Rectal smooth muscle tissue (tissue), 1 donor: ENCODE data around the gene NOD2.

Experiments used
- H3K27ac ChIP-seq: one replicate; pipeline ENCODE4 v1.7.0; 2013; ENCODE audit warnings: low read depth, low read length, inconsistent platforms
- H3K27me3 ChIP-seq: one replicate; pipeline ENCODE4 v1.7.0; 2013; ENCODE audit warnings: low read length; ENCODE audit not compliant: control insufficient read depth, insufficient read depth
- H3K36me3 ChIP-seq: one replicate; pipeline ENCODE4 v1.7.0; 2013; ENCODE audit warnings: low read length; ENCODE audit not compliant: control insufficient read depth, insufficient read depth
- H3K4me1 ChIP-seq: one replicate; pipeline ENCODE4 v1.7.0; 2013; ENCODE audit warnings: low read length; ENCODE audit not compliant: control insufficient read depth, insufficient read depth
- H3K4me3 ChIP-seq: one replicate; pipeline ENCODE4 v1.7.0; 2013; ENCODE audit warnings: low read length
- H3K9ac ChIP-seq: one replicate; pipeline ENCODE4 v1.7.0; 2013; ENCODE audit warnings: low read length

NOD2 gene

GRCh38 chr16:50735629-50736122 is 42.3 kb downstream of the NOD2 start:
- Histone ChIP-seq H3K4me3 (no peak overlapping the region), H3K27me3 (no peaks in the 10 kb centered on the region), H3K4me1 (no peaks in the 10 kb centered on the region), H3K27ac (no peak overlapping the region), H3K36me3 (no peaks in the 10 kb centered on the region), H3K9ac (no peak overlapping the region)

DNA sequence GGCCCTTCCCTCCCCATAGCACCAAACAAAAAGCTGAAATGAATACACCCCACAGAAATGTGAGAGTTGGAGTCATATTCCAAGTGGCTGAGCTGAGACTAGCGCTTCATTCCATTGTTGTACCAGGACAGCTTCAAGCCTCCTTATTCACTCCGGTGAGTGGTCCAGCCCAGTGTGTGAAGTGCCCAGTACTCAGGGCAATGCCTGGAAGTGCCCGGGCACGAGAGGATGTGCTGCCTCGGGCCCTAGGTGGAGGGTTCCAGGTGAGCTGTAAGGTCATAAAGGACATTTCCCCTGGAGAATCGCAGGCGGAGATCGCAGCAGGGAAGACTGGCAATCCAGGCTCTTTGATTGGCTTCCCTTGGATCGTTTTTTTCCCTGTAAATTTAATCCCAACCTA is 43.0 kb downstream of the NOD2 start:
- Histone ChIP-seq H3K27ac (no peak overlapping the region), H3K4me1 (peaks cover 3% of the 10 kb centered on the region), H3K27me3 (no peaks in the 10 kb centered on the region), H3K36me3 (no peaks in the 10 kb centered on the region), H3K4me3 (no peak overlapping the region), H3K9ac (no peak overlapping the region)

DNA sequence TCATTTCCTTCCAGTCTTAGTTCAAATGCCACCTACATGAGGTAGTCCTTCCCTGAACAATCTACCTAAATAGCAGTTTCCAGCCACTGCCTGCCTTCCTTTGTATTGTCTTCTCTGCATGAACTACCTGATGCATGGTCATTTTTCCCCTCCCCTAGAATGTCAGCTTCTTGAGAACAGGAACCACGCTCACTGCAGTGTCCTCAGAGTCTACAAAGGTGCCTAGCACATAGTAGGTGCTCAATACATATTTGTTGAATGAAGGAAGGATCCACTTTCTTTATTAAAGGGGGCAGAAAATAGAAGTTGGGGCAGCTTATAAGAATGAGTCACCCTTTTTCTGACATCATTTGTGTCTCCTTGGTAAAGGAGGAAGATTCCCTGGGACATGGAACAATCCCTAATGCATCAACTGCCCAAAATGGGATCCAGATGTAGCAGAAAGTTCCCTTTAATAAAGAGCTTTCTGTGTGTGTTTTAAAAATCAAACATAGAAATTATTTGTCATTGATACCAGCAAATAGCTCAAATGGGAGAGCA is 44.1 kb downstream of the NOD2 start:
- H3K4me3 ChIP-seq = no peak overlapping the region
- H3K27ac ChIP-seq = no peak overlapping the region
- no peak overlapping the region for H3K9ac ChIP-seq
- no peaks in the 10 kb centered on the region for H3K27me3 ChIP-seq
- no peaks in the 10 kb centered on the region for H3K36me3 ChIP-seq
- peaks cover 3% of the 10 kb centered on the region for H3K4me1 ChIP-seq

DNA sequence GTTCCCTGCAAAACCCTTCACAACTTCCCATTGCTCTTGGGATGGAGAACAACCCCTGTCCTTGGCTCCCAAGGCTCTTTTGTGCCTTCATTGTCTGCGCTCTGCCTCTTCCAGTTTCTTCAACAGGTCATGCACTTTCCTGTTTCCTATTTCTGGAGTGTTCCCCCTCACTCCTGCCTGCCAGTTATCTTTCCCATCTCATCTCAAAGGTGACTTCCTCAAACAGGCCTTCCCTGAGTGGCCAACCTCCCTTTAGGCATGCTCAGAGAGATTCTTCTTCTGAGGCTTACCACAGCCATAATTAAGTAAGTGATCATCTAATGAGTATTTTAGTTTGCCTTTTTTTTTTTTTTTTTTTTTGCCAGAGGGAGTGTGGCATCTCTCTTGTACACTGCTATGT is 45.6 kb downstream of the NOD2 start:
- Histone ChIP-seq H3K4me1 (peaks cover 9% of the 10 kb centered on the region), H3K27ac (no peak overlapping the region), H3K9ac (no peak overlapping the region), H3K27me3 (no peaks in the 10 kb centered on the region), H3K36me3 (no peaks in the 10 kb centered on the region), H3K4me3 (no peak overlapping the region)

GRCh38 chr16:50740736-50741135 is 47.3 kb downstream of the NOD2 start:
- Histone ChIP-seq H3K9ac (no peak overlapping the region), H3K27ac (no peak overlapping the region), H3K27me3 (no peaks in the 10 kb centered on the region), H3K4me3 (no peak overlapping the region), H3K36me3 (no peaks in the 10 kb centered on the region), H3K4me1 (peaks cover 9% of the 10 kb centered on the region)

DNA sequence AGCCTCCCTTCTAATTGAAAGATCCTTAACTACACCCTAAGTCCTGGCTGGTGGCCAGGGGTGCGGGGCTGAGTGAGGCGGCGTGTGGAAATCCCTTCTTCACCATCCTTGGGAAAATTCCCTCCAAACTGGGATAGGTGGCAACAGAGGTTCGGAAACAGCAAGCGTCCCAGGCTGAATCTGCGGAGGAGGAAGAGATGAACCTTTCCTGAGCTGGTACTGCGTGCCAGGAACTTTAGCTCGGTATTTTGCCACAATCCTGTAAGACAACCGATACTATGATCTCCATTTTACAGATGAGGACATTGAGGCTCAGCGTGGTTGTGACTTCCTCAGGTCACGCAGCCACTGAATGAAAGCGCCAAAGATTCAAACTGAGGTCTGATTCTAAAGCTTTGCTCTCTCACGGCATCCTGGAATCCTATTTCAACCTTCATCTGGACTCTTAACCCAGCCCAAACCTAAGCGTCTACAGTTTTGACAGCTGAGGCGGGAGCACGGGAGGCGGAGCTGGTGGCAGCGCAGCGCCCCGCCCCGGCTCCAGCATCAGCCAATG is 47.9 kb downstream of the NOD2 start:
- H3K4me1 ChIP-seq = peaks cover 9% of the 10 kb centered on the region
- H3K9ac ChIP-seq = no peak overlapping the region
- no peaks in the 10 kb centered on the region for H3K27me3 ChIP-seq
- H3K27ac ChIP-seq = no peak overlapping the region
- H3K36me3 ChIP-seq = no peaks in the 10 kb centered on the region
- peak overlapping the region; percentile 55 for H3K4me3 ChIP-seq

GRCh38 chr16:50741781-50742575 is 48.6 kb downstream of the NOD2 start, which contains the start of gene CYLD:
Gene CYLD, plus strand, starts transcription at chr16:50742086. Its CDS starts 7,613 bp downstream, at chr16:50749699.
- H3K9ac ChIP-seq = peak within 1 kb of the TSS; percentile 70
- no peaks in the 10 kb centered on the region for H3K27me3 ChIP-seq
- peak within 1 kb of the TSS; percentile 77 for H3K4me3 ChIP-seq
- no peaks in the 10 kb centered on the region for H3K36me3 ChIP-seq
- peak within 1 kb of the TSS; percentile 84 for H3K27ac ChIP-seq
- H3K4me1 ChIP-seq = peaks cover 9% of the 10 kb centered on the region

DNA sequence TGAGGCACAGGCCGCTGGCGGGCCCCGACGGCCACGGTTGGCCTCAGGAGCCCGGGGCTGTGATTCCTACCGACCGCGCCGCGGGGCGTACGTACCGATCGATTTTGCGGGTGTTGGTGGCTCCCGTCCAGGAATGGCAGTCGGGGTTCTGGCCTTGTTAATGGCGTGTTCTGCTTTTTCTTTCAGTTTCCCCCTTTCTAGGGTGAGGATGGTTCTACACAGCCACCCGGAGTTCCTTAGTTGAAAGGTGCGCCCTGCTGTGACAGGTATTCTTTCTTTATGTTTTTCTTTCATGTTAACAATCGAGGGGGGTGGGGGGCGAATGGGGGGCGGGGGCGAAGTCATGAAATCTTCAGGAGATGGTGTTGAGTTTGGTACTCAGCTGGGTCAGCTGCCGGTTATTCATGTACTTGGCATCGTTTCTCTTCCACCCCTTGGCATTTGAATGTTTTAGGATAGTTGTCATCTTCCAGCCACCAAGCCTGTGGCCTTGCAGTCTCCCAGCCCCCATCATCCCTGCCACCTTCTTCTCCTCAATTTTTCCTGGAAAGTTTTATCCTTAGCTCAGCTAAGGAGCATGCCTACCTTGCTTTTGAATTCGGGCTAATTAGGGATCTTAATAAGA is 49.3 kb downstream of the NOD2 start:
- H3K36me3 ChIP-seq = no peaks in the 10 kb centered on the region
- H3K9ac ChIP-seq = peak overlapping the region; percentile 70
- peak overlapping the region; percentile 77 for H3K4me3 ChIP-seq
- H3K27me3 ChIP-seq = no peaks in the 10 kb centered on the region
- peaks cover 12% of the 10 kb centered on the region for H3K4me1 ChIP-seq
- peak overlapping the region; percentile 84 for H3K27ac ChIP-seq

GRCh38 chr16:50743581-50744225 is 50.3 kb downstream of the NOD2 start:
- peaks cover 14% of the 10 kb centered on the region for H3K4me1 ChIP-seq
- no peaks in the 10 kb centered on the region for H3K36me3 ChIP-seq
- no peak overlapping the region for H3K27ac ChIP-seq
- no peaks in the 10 kb centered on the region for H3K27me3 ChIP-seq
- H3K9ac ChIP-seq = no peak overlapping the region
- H3K4me3 ChIP-seq = peak overlapping the region; percentile 77

GRCh38 chr16:50744881-50745280 is 51.5 kb downstream of the NOD2 start:
- H3K9ac ChIP-seq = no peak overlapping the region
- peaks cover 2% of the 10 kb centered on the region for H3K36me3 ChIP-seq
- no peak overlapping the region for H3K27ac ChIP-seq
- H3K4me1 ChIP-seq = peaks cover 14% of the 10 kb centered on the region
- H3K4me3 ChIP-seq = no peak overlapping the region
- no peaks in the 10 kb centered on the region for H3K27me3 ChIP-seq

GRCh38 chr16:50745940-50746339 is 52.5 kb downstream of the NOD2 start:
- no peak overlapping the region for H3K9ac ChIP-seq
- H3K36me3 ChIP-seq = peaks cover 3% of the 10 kb centered on the region
- H3K4me1 ChIP-seq = peaks cover 14% of the 10 kb centered on the region
- H3K27ac ChIP-seq = no peak overlapping the region
- no peak overlapping the region for H3K4me3 ChIP-seq
- H3K27me3 ChIP-seq = no peaks in the 10 kb centered on the region
